Measurements from ENCODE around the gene APEX2. TPM values are rescaled to one million over a fixed set of nuclear protein-coding genes. Genes with fewer than 3 reads are reported as not detected.

The APEX2 gene
- total RNA-seq, 2 donors from 2014 or later: 33.2 to 40.4 TPM

DNA sequence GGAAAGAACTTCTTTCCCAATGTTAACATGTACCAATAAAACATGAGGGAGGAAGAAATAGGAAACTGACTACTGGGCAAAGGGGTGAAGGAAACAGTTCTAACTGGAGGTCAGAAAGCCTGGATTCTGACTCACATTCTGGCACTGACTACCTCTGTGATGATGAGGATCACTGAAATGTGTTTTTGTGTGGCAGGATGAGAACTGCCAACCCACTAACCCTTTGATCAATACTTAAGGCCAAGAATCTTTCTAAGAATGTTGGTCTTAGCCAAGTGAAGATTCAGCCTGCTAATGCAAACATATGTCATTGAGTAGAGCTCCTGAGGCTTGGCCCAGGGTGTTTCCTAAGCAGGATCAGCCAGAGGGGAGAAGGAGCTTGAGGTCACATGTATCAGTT is 26.0 kb downstream of the APEX2 start:
- H3K9ac ChIP-seq (ENCODE audit: extremely low read depth, low read length, poor library complexity, severe bottlenecking): no peak overlapping the region
- H3K27me3 ChIP-seq (ENCODE audit: control insufficient read depth, insufficient read depth, low read length, poor library complexity, severe bottlenecking): no peaks in the 10 kb centered on the region
- no peaks in the 10 kb centered on the region for H3K4me1 ChIP-seq (ENCODE audit: control insufficient read depth, insufficient read depth, low read length)
- Mint-ChIP-seq H3K4me3 (no peak overlapping the region), H3K4me1 (peaks cover 6% of the 10 kb centered on the region), H3K27ac (no peak overlapping the region), H3K36me3 (ENCODE audit: low read depth) (no peaks in the 10 kb centered on the region), H3K27me3 (ENCODE audit: insufficient read depth) (peaks cover 2% of the 10 kb centered on the region), H3K9me3 (peaks cover 39% of the 10 kb centered on the region)
- H3K4me3 ChIP-seq (ENCODE audit: low read length): no peak overlapping the region
- DNase-seq: no peak
- no peaks in the 10 kb centered on the region for H3K36me3 ChIP-seq (ENCODE audit: control insufficient read depth, insufficient read depth, low read length)
- TF ChIP-seq, protein P1, sequence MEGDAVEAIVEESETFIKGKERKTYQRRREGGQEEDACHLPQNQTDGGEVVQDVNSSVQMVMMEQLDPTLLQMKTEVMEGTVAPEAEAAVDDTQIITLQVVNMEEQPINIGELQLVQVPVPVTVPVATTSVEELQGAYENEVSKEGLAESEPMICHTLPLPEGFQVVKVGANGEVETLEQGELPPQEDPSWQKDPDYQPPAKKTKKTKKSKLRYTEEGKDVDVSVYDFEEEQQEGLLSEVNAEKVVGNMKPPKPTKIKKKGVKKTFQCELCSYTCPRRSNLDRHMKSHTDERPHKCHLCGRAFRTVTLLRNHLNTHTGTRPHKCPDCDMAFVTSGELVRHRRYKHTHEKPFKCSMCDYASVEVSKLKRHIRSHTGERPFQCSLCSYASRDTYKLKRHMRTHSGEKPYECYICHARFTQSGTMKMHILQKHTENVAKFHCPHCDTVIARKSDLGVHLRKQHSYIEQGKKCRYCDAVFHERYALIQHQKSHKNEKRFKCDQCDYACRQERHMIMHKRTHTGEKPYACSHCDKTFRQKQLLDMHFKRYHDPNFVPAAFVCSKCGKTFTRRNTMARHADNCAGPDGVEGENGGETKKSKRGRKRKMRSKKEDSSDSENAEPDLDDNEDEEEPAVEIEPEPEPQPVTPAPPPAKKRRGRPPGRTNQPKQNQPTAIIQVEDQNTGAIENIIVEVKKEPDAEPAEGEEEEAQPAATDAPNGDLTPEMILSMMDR (conservative IDR thresholded peaks at IDR 0.05): no peak
- no peak overlapping the region for H3K27ac ChIP-seq (ENCODE audit: low read depth, low read length)
- H3K9me3 ChIP-seq (ENCODE audit: control insufficient read depth, low read length): no peaks in the 10 kb centered on the region

DNA sequence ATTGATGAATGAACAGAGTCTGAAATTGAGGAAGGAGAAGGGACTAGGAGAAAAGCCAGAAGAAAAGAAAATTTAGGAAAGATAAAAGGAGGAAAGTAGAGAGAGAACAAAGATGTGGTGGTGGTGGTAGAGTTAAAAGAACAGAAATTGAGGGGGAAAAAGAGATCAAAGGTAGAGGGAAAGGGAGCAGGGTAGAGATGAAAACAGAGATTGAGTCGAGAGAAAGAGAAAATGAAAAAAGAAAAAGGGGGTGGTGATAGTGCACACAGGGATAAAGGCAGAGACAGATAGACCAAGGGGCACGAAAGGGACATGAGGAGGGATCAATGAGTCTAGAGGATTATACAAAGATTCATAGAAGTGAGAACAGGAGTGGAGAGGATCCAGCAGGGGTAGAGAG is 26.7 kb downstream of the APEX2 start:
- no peaks in the 10 kb centered on the region for H3K36me3 ChIP-seq (ENCODE audit: control insufficient read depth, insufficient read depth, low read length)
- DNase-seq: no peak
- H3K4me1 Mint-ChIP-seq: peaks cover 6% of the 10 kb centered on the region
- no peak overlapping the region for H3K9ac ChIP-seq (ENCODE audit: extremely low read depth, low read length, poor library complexity, severe bottlenecking)
- H3K27me3 Mint-ChIP-seq (ENCODE audit: insufficient read depth): peaks cover 2% of the 10 kb centered on the region
- WGBS, 2 experiments (ENCODE audit: insufficient coverage in 1 of 2, insufficient read length in 1 of 2): 83 to 100% methylated on average over 1 to 2 of the region's 2 CpGs
- peaks cover 41% of the 10 kb centered on the region for H3K9me3 Mint-ChIP-seq
- H3K4me3 Mint-ChIP-seq: no peak overlapping the region
- no peaks in the 10 kb centered on the region for H3K9me3 ChIP-seq (ENCODE audit: control insufficient read depth, low read length)
- H3K27ac ChIP-seq (ENCODE audit: low read depth, low read length): no peak overlapping the region
- TF ChIP-seq, protein P1 (conservative IDR thresholded peaks at IDR 0.05): no peak
- H3K4me1 ChIP-seq (ENCODE audit: control insufficient read depth, insufficient read depth, low read length): no peaks in the 10 kb centered on the region
- H3K27ac Mint-ChIP-seq: no peak overlapping the region
- H3K36me3 Mint-ChIP-seq (ENCODE audit: low read depth): no peaks in the 10 kb centered on the region
- H3K4me3 ChIP-seq (ENCODE audit: low read length): no peak overlapping the region
- H3K27me3 ChIP-seq (ENCODE audit: control insufficient read depth, insufficient read depth, low read length, poor library complexity, severe bottlenecking): no peaks in the 10 kb centered on the region

DNA sequence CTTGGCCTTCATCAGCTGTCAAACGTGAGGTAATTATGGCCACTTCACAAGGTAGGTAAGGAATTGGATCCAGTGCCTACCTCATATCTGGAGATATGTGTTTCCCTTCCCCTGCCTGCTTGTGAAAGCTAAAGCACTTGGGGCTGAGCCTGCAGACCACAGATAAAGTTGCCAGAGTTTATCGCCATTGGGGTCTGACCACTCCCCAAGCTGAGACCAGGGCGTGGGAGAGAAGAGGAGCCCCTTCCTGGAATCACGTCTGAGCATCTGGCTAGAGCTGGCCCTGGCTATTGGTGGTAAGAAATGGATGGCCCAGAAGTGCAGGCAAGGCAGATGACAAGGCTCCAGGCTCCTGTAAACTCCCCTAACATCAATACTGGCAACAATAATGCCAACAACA is 27.9 kb downstream of the APEX2 start:
- Histone ChIP-seq H3K27me3 (ENCODE audit: control insufficient read depth, insufficient read depth, low read length, poor library complexity, severe bottlenecking) (no peaks in the 10 kb centered on the region), H3K36me3 (ENCODE audit: control insufficient read depth, insufficient read depth, low read length) (no peaks in the 10 kb centered on the region), H3K4me3 (ENCODE audit: low read length) (no peak overlapping the region), H3K4me1 (ENCODE audit: control insufficient read depth, insufficient read depth, low read length) (no peaks in the 10 kb centered on the region), H3K27ac (ENCODE audit: low read depth, low read length) (no peak overlapping the region), H3K9ac (ENCODE audit: extremely low read depth, low read length, poor library complexity, severe bottlenecking) (no peak overlapping the region), H3K9me3 (ENCODE audit: control insufficient read depth, low read length) (no peaks in the 10 kb centered on the region)
- Mint-ChIP-seq H3K4me1 (peaks cover 6% of the 10 kb centered on the region), H3K27me3 (ENCODE audit: insufficient read depth) (peaks cover 2% of the 10 kb centered on the region), H3K36me3 (ENCODE audit: low read depth) (no peaks in the 10 kb centered on the region), H3K4me3 (no peak overlapping the region), H3K27ac (no peak overlapping the region), H3K9me3 (peaks cover 41% of the 10 kb centered on the region)
- TF ChIP-seq, protein P1 (conservative IDR thresholded peaks at IDR 0.05): no peak
- WGBS, 2 experiments (ENCODE audit: insufficient coverage in 1 of 2, insufficient read length in 1 of 2): 93% methylated on average over 4 of the region's 4 CpGs; no CpG with 5 or more reads in 1 of the 2 experiments
- DNase-seq: no peak

Measured in endodermal cell (in vitro differentiated cells).